GM19438 (cell line): Measurements from ENCODE around the gene C7.

ENCODE experiments used
- ATAC-seq: cut with Tn5 transposase; IDR thresholded peaks from one replicate; pipeline ENCODE4 v1.9.1; 2021; ENCODE audit warnings: low read depth; ENCODE audit not compliant: unreplicated experiment

C7 gene

DNA sequence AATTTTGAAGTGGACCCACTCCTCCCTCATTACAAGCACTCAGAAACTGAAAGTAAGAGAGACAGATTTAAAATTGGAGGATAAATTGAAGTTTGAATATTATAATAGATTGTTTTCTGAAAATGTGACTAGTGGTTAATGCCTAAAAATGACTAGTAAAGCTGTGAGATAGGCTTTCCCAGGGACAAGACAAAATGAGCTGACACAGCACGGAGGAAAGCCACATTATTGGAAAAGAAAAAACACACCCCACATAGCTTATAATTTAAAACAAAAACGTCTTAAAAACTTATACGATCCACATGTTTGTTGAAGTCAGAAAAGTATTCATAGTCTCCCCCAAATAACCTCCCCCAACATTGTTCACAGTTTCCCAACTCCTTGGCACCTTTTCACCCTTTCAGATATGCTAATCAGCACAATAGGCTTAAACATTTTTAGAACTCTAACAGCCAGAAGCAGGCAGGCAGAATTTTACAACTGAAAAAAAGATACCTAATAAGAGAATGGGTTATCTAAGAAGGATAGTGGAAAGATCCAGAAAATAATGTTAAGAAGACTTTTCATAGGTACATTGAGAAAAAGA is 6.1 kb downstream of the C7 start:
- no peak for ATAC-seq

DNA sequence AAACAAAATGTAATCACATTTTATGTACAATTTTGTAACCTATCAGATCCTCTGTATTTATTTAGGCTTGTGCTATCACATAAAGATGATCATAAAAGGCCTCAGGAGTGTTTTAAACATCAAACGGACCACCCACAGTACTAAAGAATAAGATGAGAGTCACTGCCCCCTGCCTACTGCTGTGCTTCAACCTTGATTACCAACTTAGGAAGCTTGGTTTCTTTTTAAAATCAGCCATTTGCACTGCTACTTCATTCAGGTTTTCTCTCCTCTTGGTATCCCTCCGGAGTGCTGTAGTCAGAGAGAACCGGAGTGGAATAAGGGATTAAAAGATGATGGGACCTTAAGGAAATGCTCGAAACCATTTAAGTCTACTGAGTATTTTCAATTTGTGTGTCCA is 6.9 kb downstream of the C7 start:
- ATAC-seq, result no peak

DNA sequence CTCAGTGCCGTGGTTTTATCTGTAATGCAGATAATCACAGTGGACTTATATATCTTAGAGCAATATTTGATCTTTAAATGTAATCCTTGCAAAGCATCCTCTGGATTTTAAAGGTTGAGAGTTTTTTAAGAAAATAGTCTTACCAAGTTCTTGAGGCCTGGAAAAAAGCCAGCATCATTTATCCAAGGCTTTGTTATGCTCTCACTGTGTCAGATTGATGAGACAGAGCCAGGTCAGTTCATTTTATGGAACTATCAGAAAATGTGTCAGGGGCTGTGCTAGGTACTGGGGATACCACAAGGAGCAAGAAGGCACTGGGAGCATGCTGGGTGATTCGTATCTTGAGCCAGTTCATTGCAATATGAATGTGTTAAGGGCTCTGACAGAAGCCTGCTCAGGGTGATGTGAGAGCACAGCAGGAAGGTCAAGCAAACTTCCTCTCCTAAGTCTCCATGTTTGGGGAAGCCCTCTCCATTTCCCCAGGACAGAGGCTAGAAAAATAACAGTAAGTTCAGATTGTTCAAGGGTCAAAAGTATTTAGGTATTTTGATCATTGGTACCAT is 19.7 kb downstream of the C7 start:
- ATAC-seq, result no peak

DNA sequence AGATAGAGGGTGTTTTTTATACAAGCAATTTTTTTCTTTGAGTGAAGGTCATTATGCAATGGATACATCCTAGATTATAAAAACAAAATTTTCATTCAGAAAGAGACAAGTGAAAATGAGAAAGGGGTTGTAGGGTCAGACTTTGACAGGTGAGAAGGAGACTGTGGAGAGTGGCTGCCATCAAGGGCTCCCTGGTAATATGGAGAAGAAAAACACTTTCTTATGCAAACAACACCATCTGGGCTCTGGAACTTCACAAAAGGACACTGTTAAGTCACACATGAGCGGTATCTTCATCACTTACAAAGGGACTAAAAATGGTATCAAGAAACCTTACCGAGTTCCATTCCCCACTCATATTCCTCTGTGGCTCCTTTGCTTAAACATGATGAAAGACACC is 23.5 kb downstream of the C7 start:
- no peak for ATAC-seq

DNA sequence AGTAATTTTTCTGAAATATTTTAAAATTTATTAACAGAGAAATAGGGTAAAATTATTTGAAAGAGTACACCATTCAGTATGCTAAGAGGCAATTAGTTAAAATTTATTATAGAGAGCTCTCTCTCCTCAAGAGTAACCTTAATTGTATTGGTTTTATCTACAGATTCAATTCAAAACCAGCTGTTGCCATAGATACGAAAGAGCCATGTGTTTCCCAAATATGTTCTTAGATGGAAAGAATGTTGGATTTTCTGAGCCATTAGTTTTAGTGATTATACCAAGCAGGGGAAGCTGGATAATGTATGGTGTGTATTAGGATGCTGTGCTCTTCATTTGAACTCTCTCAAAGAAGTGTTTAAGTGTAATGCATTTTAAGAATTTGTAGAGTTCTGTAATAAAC is 27.8 kb downstream of the C7 start:
- no peak for ATAC-seq

DNA sequence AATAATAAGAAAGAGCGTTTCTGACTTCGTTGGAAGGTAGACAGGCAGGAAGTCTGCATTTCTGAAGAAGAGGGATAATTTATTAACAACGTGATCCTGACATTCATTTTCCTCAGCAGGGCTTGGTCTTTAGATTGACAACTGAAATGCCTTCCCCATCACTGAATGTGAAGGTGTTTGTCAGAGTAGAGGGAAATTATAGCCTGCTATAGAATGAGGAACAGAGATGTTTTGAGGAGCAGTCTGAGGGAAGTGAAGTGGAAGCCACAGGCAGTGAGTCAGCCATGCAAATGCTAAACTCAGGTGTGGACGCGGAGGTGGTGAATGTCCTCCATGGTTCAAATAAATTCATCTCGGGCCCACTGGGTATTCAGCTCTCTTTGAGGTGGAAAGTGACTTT is 30.5 kb downstream of the C7 start:
- ATAC-seq, result no peak

DNA sequence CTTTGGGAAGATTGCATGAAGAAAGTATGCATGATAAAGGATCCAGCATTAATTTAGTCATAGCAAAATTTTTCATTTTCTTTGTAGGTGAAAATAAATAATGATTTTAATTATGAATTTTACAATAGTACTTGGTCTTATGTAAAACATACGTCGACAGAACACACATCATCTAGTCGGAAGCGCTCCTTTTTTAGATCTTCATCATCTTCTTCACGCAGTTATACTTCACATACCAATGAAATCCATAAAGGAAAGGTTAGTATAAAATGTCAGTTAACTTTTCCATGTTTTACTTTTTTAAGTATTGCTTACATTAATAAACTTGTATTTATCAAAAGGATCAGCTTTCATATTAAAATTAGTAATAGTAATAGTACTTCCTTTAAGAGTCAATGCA is 35.8 kb downstream of the C7 start:
- no peak for ATAC-seq

DNA sequence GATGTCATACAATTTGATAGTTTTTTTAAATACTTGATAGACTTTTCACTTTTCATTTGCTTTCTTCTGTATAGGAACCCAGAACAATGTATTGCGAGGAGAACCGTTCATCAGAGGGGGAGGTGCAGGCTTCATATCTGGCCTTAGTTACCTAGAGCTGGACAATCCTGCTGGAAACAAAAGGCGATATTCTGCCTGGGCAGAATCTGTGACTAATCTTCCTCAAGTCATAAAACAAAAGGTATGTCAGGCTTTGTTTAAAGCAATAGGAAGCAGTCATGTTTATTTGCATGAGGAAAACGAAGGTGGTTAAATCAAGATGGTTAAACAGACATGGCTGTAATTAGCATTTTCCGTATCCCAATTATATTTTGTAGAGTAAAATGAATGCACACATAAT is 46.0 kb downstream of the C7 start:
- no peak for ATAC-seq

DNA sequence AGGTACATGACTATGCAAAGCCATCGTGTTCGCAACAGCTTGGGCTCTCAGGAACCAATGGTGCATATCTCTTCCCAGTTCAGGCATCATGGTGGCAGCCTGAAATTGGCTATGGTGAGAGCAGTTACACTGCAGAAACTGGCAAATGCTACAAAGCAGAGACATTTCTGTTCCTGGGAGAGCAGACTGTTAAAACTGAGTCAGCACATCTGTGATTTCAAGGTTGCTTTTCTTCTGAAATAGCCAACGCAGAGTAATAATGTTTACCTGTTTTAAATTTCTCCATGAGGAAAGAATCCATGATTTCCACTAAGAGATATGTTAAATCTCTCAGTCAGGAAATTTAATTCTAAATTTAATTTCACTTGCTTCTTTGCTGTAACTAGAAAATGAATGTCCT is 47.8 kb downstream of the C7 start:
- ATAC-seq, result no peak

DNA sequence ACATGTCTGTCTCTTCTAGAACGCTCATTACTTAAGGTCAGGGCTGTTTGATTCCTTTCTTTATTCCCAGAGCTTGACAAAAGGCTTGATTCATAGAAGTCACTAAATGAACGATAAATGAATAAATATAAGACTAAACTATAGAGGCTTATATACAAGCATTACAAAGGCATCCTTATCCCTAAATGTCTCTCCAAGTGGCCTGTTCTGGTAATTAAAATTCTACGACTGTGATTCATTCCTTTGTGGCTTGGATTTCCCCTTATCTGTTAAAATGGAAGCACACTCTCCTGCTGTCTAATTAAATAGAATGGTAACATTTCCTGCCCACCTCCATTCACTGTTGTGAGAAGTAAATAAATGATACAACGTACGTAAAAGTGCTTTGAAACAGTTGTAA is 49.5 kb downstream of the C7 start:
- ATAC-seq, result no peak

DNA sequence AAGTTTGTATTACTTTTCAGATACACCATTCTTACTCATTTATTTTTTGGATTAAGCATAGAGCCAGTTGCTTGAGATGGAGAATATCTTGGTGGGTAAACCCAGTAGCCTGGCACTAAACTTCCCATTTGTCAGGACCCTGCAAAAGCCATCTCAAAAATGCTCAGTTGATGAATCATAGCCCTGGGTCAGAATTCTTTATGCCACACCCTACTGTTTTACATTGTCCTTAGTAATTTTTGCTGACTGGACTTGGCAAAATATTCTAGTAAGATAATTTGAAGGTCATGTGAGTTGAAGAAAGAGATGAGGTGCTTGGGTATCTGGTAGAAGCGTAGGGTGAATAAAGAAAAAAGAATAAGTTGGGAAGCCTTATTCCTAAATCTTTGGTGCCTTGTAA is 50.7 kb downstream of the C7 start:
- no peak for ATAC-seq

DNA sequence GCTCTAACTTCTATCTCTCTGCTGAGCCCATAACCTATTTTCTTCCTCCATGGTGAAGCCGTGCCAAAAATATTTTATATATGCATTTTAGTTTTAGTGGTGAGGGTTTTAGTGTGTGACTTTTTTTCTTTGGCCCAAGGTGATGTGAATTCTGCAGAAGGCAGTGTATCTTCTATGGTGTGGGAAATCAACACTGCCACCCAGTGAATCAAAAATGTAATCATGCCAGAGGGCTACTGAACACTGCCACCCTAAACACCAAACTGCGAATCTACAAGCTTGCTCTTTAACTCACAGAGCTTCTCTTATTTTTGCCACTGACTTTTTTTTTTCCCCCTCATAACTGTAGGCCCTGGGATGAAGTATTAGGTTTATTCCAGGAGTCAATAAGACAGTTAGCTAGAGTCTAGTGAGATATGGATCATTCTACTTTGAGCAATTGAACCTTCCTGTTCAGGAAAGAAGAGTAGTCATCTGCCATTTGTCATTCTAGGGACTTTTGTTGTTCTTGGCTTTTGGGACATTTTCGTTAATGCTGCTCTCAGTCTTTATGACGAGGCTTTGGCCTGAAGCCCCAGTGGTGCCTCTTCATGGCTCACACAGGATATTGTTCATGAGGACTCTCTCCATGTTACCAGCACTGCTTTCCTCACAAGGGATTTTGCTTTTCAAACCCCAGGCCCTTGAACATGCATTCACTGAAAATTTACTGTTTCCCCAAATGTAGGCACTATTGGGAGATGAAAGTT is 53.1 kb downstream of the C7 start:
- ATAC-seq, result no peak

DNA sequence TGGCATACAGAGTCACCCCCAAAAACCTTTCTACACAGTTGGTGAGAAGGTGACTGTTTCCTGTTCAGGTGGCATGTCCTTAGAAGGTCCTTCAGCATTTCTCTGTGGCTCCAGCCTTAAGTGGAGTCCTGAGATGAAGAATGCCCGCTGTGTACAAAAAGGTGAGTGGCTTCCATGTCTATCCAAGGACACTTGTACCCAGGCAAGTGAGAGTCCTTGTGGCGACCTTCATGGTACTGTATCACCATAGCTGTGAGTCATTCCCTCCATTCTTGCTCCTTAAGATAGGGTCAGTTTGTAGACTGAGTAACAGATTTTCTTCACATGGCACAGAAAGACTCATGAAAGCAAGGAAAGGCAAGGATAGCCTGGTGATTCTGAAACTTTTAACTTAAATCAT is 63.1 kb downstream of the C7 start:
- ATAC-seq, result no peak

DNA sequence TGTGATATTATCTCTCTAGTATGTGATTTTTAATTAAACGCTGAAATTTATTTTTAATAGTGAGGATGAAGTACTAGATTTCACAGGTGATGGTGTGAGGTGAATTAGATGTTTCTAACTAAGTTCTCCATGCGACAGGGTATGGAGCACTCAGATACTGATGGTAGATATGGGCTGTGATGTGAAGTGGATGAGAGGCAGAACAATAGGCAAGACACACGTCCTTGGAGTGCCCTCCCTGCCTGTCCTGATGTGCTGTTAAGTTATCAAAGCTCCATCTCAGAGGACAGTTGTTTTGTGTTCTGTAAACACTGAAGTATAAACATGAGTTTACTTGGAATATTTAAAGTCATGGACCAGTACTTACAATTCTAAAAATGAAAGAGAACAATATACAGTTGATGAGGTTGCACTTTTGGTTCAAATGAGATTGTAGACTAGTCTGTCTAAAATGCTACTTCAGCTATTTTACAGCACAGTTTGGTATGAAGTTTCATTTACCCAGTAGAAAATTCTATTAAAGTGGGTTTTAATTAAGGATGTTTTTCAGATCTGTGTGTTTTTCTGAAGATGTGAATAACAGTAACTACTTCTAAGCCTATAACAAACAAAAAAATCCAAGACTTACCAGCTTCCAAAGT is 64.2 kb downstream of the C7 start:
- no peak for ATAC-seq

DNA sequence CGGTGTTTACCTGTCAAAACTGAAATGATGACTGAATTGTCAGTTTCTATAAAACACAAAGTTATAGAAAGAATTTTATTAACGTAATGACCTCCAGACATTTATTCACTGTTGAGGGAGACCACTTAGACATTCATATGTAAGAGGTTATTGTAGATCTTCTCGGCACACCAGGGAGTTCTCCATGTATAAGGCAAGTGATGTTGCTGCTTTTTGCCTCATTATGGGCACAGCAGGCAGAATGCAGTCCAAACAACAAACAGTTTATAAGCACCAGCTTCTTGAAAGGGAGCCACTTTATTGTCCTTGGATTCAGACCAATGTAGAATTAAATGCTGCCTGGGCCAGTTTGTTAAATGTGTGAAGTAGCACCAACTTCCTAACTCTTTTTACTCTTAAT is 66.7 kb downstream of the C7 start:
- no peak for ATAC-seq

DNA sequence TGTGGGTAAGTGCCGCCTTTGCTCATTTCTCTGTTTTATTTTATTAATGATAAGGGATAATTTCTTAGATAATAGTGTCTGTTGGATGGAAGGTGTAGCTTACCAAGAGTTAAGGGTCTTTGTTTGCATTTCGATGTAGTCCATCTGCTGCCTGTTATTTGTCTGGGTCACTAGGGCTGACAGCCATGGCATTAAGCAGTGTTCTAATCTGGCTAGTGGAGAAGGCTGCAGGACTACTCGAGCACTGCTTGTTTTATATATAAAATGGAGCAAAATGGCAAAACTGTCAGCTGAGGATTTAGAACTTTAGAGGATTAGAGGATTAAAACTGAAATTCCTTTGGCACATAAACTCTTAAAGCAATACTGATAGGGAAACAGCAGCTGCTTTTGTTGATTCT is 67.5 kb downstream of the C7 start:
- ATAC-seq, result no peak

DNA sequence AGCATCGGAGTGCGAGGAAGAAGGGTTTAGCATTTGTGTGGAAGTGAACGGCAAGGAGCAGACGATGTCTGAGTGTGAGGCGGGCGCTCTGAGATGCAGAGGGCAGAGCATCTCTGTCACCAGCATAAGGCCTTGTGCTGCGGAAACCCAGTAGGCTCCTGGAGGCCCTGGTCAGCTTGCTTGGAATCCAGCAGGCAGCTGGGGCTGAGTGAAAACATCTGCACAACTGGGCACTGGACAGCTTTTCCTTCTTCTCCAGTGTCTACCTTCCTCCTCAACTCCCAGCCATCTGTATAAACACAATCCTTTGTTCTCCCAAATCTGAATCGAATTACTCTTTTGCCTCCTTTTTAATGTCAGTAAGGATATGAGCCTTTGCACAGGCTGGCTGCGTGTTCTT is 72.1 kb downstream of the C7 start:
- no peak for ATAC-seq

DNA sequence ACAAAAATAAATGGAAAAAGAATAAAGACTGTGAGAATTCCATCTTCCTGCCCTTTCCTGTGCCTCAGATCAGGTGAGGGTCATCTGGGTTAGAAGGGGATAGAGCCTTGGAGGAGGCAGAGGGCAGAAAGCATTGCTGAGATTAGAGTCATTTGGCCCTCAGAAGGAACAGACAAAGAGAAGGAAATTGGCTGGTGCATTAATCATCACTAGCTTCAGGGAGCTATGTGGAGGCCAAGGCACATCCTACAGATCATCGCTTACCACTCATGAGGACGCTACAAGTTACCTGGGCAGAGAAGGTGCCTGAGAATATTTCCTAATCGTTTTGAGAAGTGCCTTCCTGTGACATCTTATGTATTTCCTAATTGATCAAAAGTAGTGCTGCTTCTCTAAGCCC is 74.5 kb downstream of the C7 start:
- no peak for ATAC-seq

DNA sequence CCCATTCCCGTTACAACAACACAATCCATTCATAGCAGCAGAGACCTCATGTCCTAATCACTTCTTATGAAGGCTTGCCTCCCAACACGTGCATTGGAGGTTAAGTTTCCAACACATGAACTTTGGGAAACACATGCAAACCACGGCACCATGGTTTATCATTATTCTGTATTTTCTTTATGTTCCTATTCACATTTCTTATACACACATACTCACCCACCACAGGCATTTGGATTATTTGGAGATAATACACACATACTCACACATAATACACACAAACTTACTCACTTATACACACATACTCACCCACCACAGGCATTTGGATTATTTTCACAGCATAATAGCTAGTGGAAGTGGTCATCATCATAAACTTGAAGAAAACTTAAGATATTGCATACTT is 75.6 kb downstream of the C7 start:
- no peak for ATAC-seq

DNA sequence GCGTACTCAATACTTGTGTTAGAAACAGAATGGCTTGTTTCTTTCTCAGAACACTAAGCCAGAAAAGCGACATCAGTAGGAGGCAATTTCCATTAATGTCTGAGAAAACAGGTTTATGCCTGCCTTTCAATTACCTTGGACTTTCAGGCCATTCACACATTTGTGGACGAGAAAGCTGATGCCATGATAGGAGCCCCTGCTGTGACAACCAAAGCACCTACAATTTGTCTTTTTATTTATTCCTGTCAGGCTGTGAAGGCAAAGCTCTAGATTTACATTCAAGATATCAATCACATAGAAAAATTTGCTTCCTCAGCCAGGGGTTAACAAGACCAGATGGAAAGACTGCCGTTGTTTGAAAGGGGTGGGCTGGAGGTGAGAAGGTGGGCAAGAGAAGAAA is 76.2 kb downstream of the C7 start:
- no peak for ATAC-seq

DNA sequence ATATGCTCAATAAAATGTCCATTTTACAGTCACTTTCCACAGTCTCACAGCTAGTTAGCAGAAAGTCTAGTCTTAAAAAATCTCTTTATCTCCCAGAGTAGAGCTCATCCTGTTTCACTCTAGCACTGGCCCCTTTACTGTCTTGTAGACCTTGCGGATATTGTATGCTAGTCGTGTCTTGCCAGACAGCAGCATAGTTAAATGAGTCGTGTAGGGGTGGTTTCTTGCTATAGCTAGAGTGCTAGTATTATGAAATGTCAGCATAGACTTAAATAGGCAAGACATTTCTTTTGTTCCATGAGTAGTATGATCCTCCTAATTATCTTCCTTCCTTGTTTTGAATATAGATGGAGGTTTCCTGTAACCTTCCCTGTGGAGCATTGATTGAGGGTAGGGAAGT is 77.4 kb downstream of the C7 start:
- ATAC-seq, result no peak

DNA sequence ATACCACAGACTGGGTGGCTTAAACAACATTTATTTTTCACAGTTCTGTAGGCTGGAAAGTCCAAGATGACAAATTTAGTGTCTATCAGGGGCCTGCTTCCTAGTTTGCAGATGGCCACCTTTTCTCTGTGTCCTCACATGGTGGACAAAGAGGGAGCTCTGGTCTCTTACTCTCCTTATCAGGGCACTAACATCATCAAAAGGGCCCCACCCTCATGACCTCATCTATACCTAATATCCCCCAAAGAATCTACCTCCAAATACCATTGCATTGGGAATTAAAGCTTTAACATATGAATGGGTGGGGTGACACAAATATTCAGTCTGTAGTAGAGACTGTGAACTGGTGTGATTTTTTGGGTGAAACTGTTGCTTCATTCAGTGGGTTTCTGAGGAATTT is 78.1 kb downstream of the C7 start:
- ATAC-seq, result no peak
